HG03159 (cell line): ENCODE results near the gene OSBPL10.
A peak's percentile ranks its signal among the peaks of the same experiment; 100 is the strongest.

Source experiments
- ATAC-seq: cut with Tn5 transposase; IDR thresholded peaks from one replicate; pipeline ENCODE4 v1.9.1; 2021; ENCODE audit warnings: mild to moderate bottlenecking, moderate library complexity; ENCODE audit not compliant: unreplicated experiment

The OSBPL10 gene

GRCh38 chr3:31754575-31755278 lies 226.3 kb downstream of the OSBPL10 start:
- peak; percentile 86 for ATAC-seq

GRCh38 chr3:31753050-31753425 lies 228.0 kb downstream of the OSBPL10 start:
- ATAC-seq, result no peak

GRCh38 chr3:31752305-31753049 lies 228.6 kb downstream of the OSBPL10 start:
- ATAC-seq, result no peak

- ATAC-seq, result no peak
These were observed 230.7 kb downstream of the OSBPL10 start for GRCh38 chr3:31750341-31750740.

GRCh38 chr3:31748933-31749295 lies 232.1 kb downstream of the OSBPL10 start:
- ATAC-seq, result no peak

- ATAC-seq, result no peak
These were observed 232.7 kb downstream of the OSBPL10 start for GRCh38 chr3:31748281-31748932.

- no peak for ATAC-seq
These were observed 233.3 kb downstream of the OSBPL10 start for GRCh38 chr3:31747785-31748184.

- no peak for ATAC-seq
These were observed 236.1 kb downstream of the OSBPL10 start for GRCh38 chr3:31744913-31745312.

GRCh38 chr3:31743331-31744089 lies 237.6 kb downstream of the OSBPL10 start:
- no peak for ATAC-seq

- no peak for ATAC-seq
These were observed 240.7 kb downstream of the OSBPL10 start for GRCh38 chr3:31740397-31740796.

- ATAC-seq, result no peak
These were observed 242.7 kb downstream of the OSBPL10 start for GRCh38 chr3:31738412-31738811.

- no peak for ATAC-seq
These were observed 245.4 kb downstream of the OSBPL10 start for GRCh38 chr3:31735667-31736066.

- ATAC-seq, result no peak
These were observed 247.8 kb downstream of the OSBPL10 start for GRCh38 chr3:31733234-31733667.

GRCh38 chr3:31732548-31732947 lies 248.5 kb downstream of the OSBPL10 start:
- ATAC-seq, result no peak

- no peak for ATAC-seq
These were observed 251.5 kb downstream of the OSBPL10 start for GRCh38 chr3:31729573-31729972.

GRCh38 chr3:31729082-31729481 lies 252.0 kb downstream of the OSBPL10 start:
- ATAC-seq, result no peak

- ATAC-seq, result no peak
These were observed 252.7 kb downstream of the OSBPL10 start for GRCh38 chr3:31728403-31728802.

GRCh38 chr3:31725976-31726375 lies 255.1 kb downstream of the OSBPL10 start:
- ATAC-seq, result no peak

GRCh38 chr3:31725568-31725967 lies 255.5 kb downstream of the OSBPL10 start:
- ATAC-seq, result no peak

- no peak for ATAC-seq
These were observed 256.4 kb downstream of the OSBPL10 start for GRCh38 chr3:31724651-31725050.

- no peak for ATAC-seq
These were observed 256.9 kb downstream of the OSBPL10 start for GRCh38 chr3:31724116-31724515.
